Gastrocnemius medialis (tissue), 4 donors: ENCODE measurements around the gene MAML3. TPM values are rescaled to one million over a fixed set of nuclear protein-coding genes. Genes with fewer than 3 reads are reported as not detected.

Experiments used
- ATAC-seq, 2 donors: fragments of 150-250 bp; one replicate each; pipeline ENCODE4 v1.9.1; 2016
- DNase-seq, 2 donors: peaks; one replicate each; pipeline ENCODE4 v3.0.0-alpha.2; 2019
- H3K27ac ChIP-seq, 4 donors: fragments of 200-600 bp; sonication (generic); 1 replicate in 1 of 4; 2 replicates in 3 of 4; pipeline ENCODE4 v1.5.1; 2016 to 2018; ENCODE audit warnings: mild to moderate bottlenecking in 2 of 4, moderate library complexity in 1 of 4
- H3K27me3 ChIP-seq, 3 donors: fragments of 200-600 bp; sonication (generic) in 2 of 3; 1 replicate in 1 of 3; 2 replicates in 2 of 3; pipeline versions ENCODE4 v1.5.1 to v1.6.0; 2016 to 2019; ENCODE audit warnings: mild to moderate bottlenecking in 1 of 3, moderate library complexity in 1 of 3
- H3K36me3 ChIP-seq, 2 donors: fragments of 200-600 bp; sonication (generic) in 1 of 2; one replicate each; pipeline ENCODE4 v1.5.1; 2017 to 2018
- H3K4me1 ChIP-seq, 2 donors: fragments of 200-600 bp; sonication (generic) in 1 of 2; one replicate each; pipeline ENCODE4 v1.5.1; 2016 to 2017; ENCODE audit warnings: mild to moderate bottlenecking in 2 of 2
- H3K4me3 ChIP-seq, 4 donors: fragments of 200-600 bp; sonication (generic) in 3 of 4; 1 replicate in 1 of 4; 2 replicates in 3 of 4; pipeline ENCODE4 v1.5.1; 2016 to 2019; ENCODE audit warnings: mild to moderate bottlenecking in 2 of 4
- H3K9me3 ChIP-seq, 3 donors: fragments of 200-600 bp; sonication (generic) in 2 of 3; 1 replicate in 1 of 3; 2 replicates in 2 of 3; pipeline ENCODE4 v1.5.1; 2016 to 2019
- POLR2A ChIP-seq, 2 donors: fragments of 450-650 bp; IDR thresholded peaks; one replicate each; pipeline ENCODE4 v1.6.1; 2017; ENCODE audit warnings: antibody characterized with exemption in 2 of 2, mild to moderate bottlenecking in 2 of 2, moderate library complexity in 2 of 2
- in situ Hi-C, 4 donors: fragments of 200-750 bp; cut with MboI; loops; one replicate each; pipeline versions ENCODE4 v1.15.0 to v1.8.0; 2017; ENCODE audit warnings: low sequenced_read_pairs in 4 of 4
- intact Hi-C: fragments of 100-400 bp; cut with DNase I; formaldehyde crosslinking; loops from one replicate; pipeline ENCODE4 v1.15.1; 2023; ENCODE audit warnings: low total_unique reads
- total RNA-seq, 4 donors: library from RNA; depleted of rRNA; stranded (reverse); fragments of >200 nt; gene quantifications; one replicate each; pipeline versions ENCODE4 v1.1.0 to v1.2.3, GENCODE V29; 2016
- TF ChIP-seq, protein P1 (sequence below), 5 experiments: fragments of 450-650 bp in 3 of 5; fragments of 200-600 bp in 2 of 5; sonication (generic) in 2 of 5; IDR thresholded peaks in 4 of 5; conservative IDR thresholded peaks in 1 of 5; 1 replicate in 4 of 5; 2 replicates in 1 of 5; pipeline ENCODE4 v1.5.1; 2016 to 2019; ENCODE audit warnings: antibody characterized with exemption in 5 of 5, mild to moderate bottlenecking in 3 of 5, moderate library complexity in 3 of 5

Gene MAML3
- total RNA-seq, 4 donors from 2014 or later: 0.98 to 1.5 (median 1.4) TPM

DNA sequence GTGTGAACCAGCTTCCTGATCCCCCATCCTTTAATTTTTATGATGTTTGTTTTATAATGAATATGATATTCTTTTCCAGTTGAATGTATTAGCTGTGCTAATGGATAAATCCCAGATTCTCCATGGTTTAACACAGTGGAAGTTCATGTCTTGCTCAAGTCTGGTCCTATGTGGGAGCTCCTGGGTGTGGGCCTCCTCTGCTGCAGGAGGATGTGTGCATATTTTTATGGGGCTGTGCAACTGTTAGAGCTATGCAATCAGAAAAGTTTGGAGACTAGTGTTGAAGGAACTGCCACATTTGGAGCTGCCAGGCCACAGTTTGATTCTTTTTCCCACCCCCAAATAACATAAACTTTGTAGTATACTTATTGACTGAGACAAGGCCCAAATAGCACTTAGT is 463.6 kb downstream of the MAML3 start:
- Histone ChIP-seq H3K27me3 (no peaks in the 10 kb centered on the region), H3K27ac (no peak overlapping the region), H3K4me1 (peaks cover 30 to 32% of the 10 kb centered on the region in 2 donors), H3K9me3 (no peaks in the 10 kb centered on the region), H3K36me3 (no peaks in the 10 kb centered on the region), H3K4me3 (no peak overlapping the region)
- no peak for ATAC-seq
- in situ Hi-C loops (no loop called here), intact Hi-C loops (no loop called here)
- TF ChIP-seq, protein P1, sequence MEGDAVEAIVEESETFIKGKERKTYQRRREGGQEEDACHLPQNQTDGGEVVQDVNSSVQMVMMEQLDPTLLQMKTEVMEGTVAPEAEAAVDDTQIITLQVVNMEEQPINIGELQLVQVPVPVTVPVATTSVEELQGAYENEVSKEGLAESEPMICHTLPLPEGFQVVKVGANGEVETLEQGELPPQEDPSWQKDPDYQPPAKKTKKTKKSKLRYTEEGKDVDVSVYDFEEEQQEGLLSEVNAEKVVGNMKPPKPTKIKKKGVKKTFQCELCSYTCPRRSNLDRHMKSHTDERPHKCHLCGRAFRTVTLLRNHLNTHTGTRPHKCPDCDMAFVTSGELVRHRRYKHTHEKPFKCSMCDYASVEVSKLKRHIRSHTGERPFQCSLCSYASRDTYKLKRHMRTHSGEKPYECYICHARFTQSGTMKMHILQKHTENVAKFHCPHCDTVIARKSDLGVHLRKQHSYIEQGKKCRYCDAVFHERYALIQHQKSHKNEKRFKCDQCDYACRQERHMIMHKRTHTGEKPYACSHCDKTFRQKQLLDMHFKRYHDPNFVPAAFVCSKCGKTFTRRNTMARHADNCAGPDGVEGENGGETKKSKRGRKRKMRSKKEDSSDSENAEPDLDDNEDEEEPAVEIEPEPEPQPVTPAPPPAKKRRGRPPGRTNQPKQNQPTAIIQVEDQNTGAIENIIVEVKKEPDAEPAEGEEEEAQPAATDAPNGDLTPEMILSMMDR (IDR thresholded peaks at IDR 0.05 in 4 of 5, conservative IDR thresholded peaks at IDR 0.05 in 1 of 5): no peak
- no peak for TF ChIP-seq POLR2A (IDR thresholded peaks at IDR 0.05)
- DNase-seq: no peak

- Histone ChIP-seq H3K36me3 (no peaks in the 10 kb centered on the region), H3K4me3 (no peak overlapping the region), H3K4me1 (peaks cover 26% of the 10 kb centered on the region in 2 donors), H3K9me3 (no peaks in the 10 kb centered on the region), H3K27me3 (no peaks in the 10 kb centered on the region), H3K27ac (no peak overlapping the region)
- no peak for ATAC-seq
- intact Hi-C loops (no loop called here), in situ Hi-C loops (no loop called here)
- DNase-seq: no peak
- TF ChIP-seq, protein P1 (IDR thresholded peaks at IDR 0.05 in 4 of 5, conservative IDR thresholded peaks at IDR 0.05 in 1 of 5): no peak
- TF ChIP-seq POLR2A (IDR thresholded peaks at IDR 0.05): no peak
Measured at GRCh38 chr4:139689093-139689722, 464.8 kb downstream of the MAML3 start.

GRCh38 chr4:139686988-139687387 is 467.0 kb downstream of the MAML3 start:
- H3K36me3 ChIP-seq: no peaks in the 10 kb centered on the region
- no peak for ATAC-seq
- H3K4me1 ChIP-seq: peaks cover 21 to 22% of the 10 kb centered on the region in 2 donors
- no peak overlapping the region for H3K27ac ChIP-seq
- intact Hi-C loops: no loop called here
- H3K9me3 ChIP-seq: no peaks in the 10 kb centered on the region
- H3K4me3 ChIP-seq: no peak overlapping the region
- no peak for DNase-seq
- TF ChIP-seq POLR2A (IDR thresholded peaks at IDR 0.05): no peak
- TF ChIP-seq, protein P1 (IDR thresholded peaks at IDR 0.05 in 4 of 5, conservative IDR thresholded peaks at IDR 0.05 in 1 of 5): no peak
- in situ Hi-C loops: no loop called here
- no peaks in the 10 kb centered on the region for H3K27me3 ChIP-seq

DNA sequence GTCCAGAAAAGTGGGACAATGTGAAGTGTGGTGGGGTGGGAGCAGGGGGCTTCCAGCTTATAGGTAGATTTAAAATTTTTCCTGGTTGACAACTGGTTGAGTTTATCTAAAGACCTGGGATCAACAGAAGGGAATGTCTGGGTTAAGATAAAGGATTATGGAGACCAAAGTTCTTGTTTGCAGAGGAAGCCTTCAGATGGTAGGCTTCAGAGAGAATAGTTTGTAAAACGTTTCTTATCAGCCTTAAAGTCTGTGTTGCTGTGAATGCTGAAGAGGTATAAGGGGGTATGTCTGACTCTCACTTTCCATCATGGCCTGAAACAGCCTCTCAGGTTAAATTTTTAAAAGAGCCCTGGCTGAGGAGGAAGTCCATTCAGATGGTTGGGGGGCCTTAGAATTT is 467.9 kb downstream of the MAML3 start:
- H3K4me1 ChIP-seq: peaks cover 21 to 22% of the 10 kb centered on the region in 2 donors
- intact Hi-C loops: no loop called here
- no peak for DNase-seq

More for the DNA sequence above, 467.9 kb downstream of the MAML3 start:
- Histone ChIP-seq H3K27ac (no peak overlapping the region), H3K27me3 (no peaks in the 10 kb centered on the region), H3K4me3 (no peak overlapping the region), H3K36me3 (no peaks in the 10 kb centered on the region), H3K9me3 (no peaks in the 10 kb centered on the region)
- in situ Hi-C loops: no loop called here
- TF ChIP-seq, protein P1 (IDR thresholded peaks at IDR 0.05 in 4 of 5, conservative IDR thresholded peaks at IDR 0.05 in 1 of 5): no peak
- no peak for TF ChIP-seq POLR2A (IDR thresholded peaks at IDR 0.05)
- ATAC-seq: no peak
